K562 (cell line): Measurements from ENCODE around the gene HAUS1. TPM values are rescaled to one million over a fixed set of nuclear protein-coding genes. Genes with fewer than 3 reads are reported as not detected.

ENCODE experiments used
- ATAC-seq: fragments of 200-7000 bp; cut with Tn5 transposase; 3 replicates; pipeline ENCODE4 v1.9.1; 2020; ENCODE audit warnings: moderate library complexity
- BruUV-seq: library from RNA; stranded (reverse); fragments of 400-500 nt; replicated peaks from 2 replicates; lab custom pipeline; 2021; lab: Mats Ljungman, UMichigan
- CTCF ChIA-PET: fragments of 300-600 bp; formaldehyde crosslinking; extraction: SDS; loops from one replicate; lab custom pipeline; 2021; ENCODE audit warnings: low intra/inter-chr PET ratio; lab: Yijun Ruan, JAX
- POLR2A ChIA-PET: fragments of 300-600, 350-650 bp; sonication (Branson Sonifier 250); formaldehyde crosslinking; extraction: SDS; loops from one replicate; lab custom pipeline; 2021; ENCODE audit warnings: antibody characterized with exemption, inconsistent platforms; lab: Yijun Ruan, JAX
- DNase-seq, 4 experiments: peaks; one replicate each; pipeline versions ENCODE4 v3.0.0 to v3.0.0-alpha.2; 2011 to 2018; ENCODE audit warnings: low spot score in 3 of 4, mixed read lengths in 3 of 4; ENCODE audit errors: extremely low read depth in 1 of 4
- FAIRE-seq: peaks from 2 replicates; lab custom pipeline; 2011; peaks lifted over from hg19 to GRCh38; lab: Jason Lieb, UNC
- H2AFZ ChIP-seq: 2 replicates; pipeline ENCODE4 v1.6.0; 2011; ENCODE audit warnings: low read depth, low read length, control low read depth, inconsistent platforms
- H3K27ac ChIP-seq: fragments of 200-600 bp; 3 replicates; pipeline ENCODE4 v1.8.0; 2011; ENCODE audit warnings: low read depth, mild to moderate bottlenecking, control low read depth, inconsistent platforms, low read length, moderate library complexity, mixed read lengths; ENCODE audit errors: extremely low read depth
- H3K27me3 ChIP-seq, 2 experiments: fragments of 300-600 bp in 1 of 2; 2 replicates in 1 of 2; 3 replicates in 1 of 2; pipeline versions ENCODE4 v1.6.0 to v1.8.0; 2011; ENCODE audit warnings: inconsistent platforms in 2 of 2, low read length in 2 of 2, mild to moderate bottlenecking in 1 of 2, mixed read lengths in 1 of 2, moderate library complexity in 1 of 2; ENCODE audit not compliant: control insufficient read depth in 2 of 2, insufficient read depth in 2 of 2
- H3K36me3 ChIP-seq: fragments of 300-600 bp; 3 replicates; pipeline ENCODE4 v1.8.0; 2011; ENCODE audit warnings: mild to moderate bottlenecking, low read length, inconsistent platforms; ENCODE audit not compliant: control insufficient read depth, insufficient read depth
- H3K4me1 ChIP-seq, 2 experiments: fragments of 200-600 bp in 1 of 2; replicated peaks in 1 of 2; 2 replicates in 1 of 2; 3 replicates in 1 of 2; pipeline versions ENCODE4 v1.5.1 to v1.8.0; 2011; ENCODE audit warnings: inconsistent platforms in 2 of 2, low read length in 2 of 2, mild to moderate bottlenecking in 1 of 2, mixed read lengths in 1 of 2, moderate library complexity in 1 of 2; ENCODE audit not compliant: control insufficient read depth in 2 of 2, insufficient read depth in 2 of 2
- H3K4me2 ChIP-seq: 2 replicates; pipeline ENCODE4 v1.6.1; 2011; ENCODE audit warnings: low read length, control low read depth, inconsistent platforms, mixed read lengths; ENCODE audit not compliant: insufficient read depth
- H3K4me3 ChIP-seq: fragments of 200-600 bp; sonication (generic), shearing (Covaris generic); 2 replicates; pipeline ENCODE4 v1.5.1; 2016; ENCODE audit warnings: control low read depth, inconsistent platforms
- H3K79me2 ChIP-seq: fragments of 200-600 bp; 3 replicates; pipeline ENCODE4 v1.8.0; 2011; ENCODE audit warnings: low read length, inconsistent platforms; ENCODE audit not compliant: control insufficient read depth, insufficient read depth
- H3K9ac ChIP-seq, 2 experiments: 2 replicates each; pipeline versions ENCODE4 v1.6.0 to v1.6.1; 2011; ENCODE audit warnings: low read depth in 2 of 2, low read length in 2 of 2, control low read depth in 1 of 2, inconsistent platforms in 1 of 2, mild to moderate bottlenecking in 1 of 2, mixed read lengths in 1 of 2; ENCODE audit not compliant: insufficient read depth in 1 of 2
- H3K9me1 ChIP-seq: one replicate; pipeline ENCODE4 v1.6.0; 2011; ENCODE audit warnings: inconsistent platforms, mild to moderate bottlenecking, low read length, moderate library complexity; ENCODE audit not compliant: control insufficient read depth, insufficient read depth
- H3K9me3 ChIP-seq: replicated peaks from 2 replicates; pipeline ENCODE4 v1.5.1; 2011; ENCODE audit warnings: low read depth, low read length, inconsistent platforms; ENCODE audit not compliant: control insufficient read depth, insufficient read depth
- H4K20me1 ChIP-seq: replicated peaks from 2 replicates; pipeline ENCODE4 v1.6.1; 2011; ENCODE audit warnings: low read length, inconsistent platforms, mixed read lengths; ENCODE audit not compliant: control insufficient read depth, insufficient read depth
- BRD4 ChIP-seq: fragments of 200-600 bp; sonication (generic); IDR thresholded peaks from 2 replicates; pipeline ENCODE4 v1.6.1; 2017; ENCODE audit warnings: inconsistent platforms
- SMARCE1 ChIP-seq: fragments of 450-650 bp; IDR thresholded peaks from 2 replicates; pipeline ENCODE4 v1.7.1; 2016; ENCODE audit warnings: mild to moderate bottlenecking
- WGBS: fragments of 100-300 bp; shearing (Covaris generic); methylation state at CpG from one replicate; pipeline ENCODE4 v1.1.6; 2016; ENCODE audit warnings: low coverage, mixed read lengths; ENCODE audit not compliant: insufficient coverage; ENCODE audit errors: missing lambda C conversion rate; 5-methylcytosine and 5-hydroxymethylcytosine counted together
- in situ Hi-C: fragments of 300-500 bp; cut with MboI; formaldehyde crosslinking; loops from 4 replicates; pipeline ENCODE4 v1.15.0; 2018; ENCODE audit warnings: inconsistent platforms, mixed read lengths
- intact Hi-C: fragments of 100-400 bp; cut with micrococcal nuclease; formaldehyde crosslinking; loops from 2 replicates; pipeline ENCODE4 v1.14.2; 2022
- polyA plus RNA-seq, 8 experiments: library from polyadenylated mRNA; depleted of rRNA in 4 of 8; stranded (reverse) in 5 of 8; unstranded in 3 of 8; fragments of >200 nt; fragmentation: Nextera tagmentation in 2 of 8; fragmentation: Illumina TruSeq in 1 of 8; extraction: Ambion mirVana in 2 of 8; extraction: Trizol in 1 of 8; gene quantifications; 2 replicates each; pipeline versions ENCODE4 v1.2.1 to v1.2.3, GENCODE V29; 2011 to 2014; ENCODE audit warnings: inconsistent platforms in 1 of 8, missing spikeins in 1 of 8
- total RNA-seq, 7 experiments: library from RNA; depleted of rRNA in 6 of 7; stranded (reverse); fragments of >200 nt in 6 of 7; fragmentation: Illumina TruSeq in 2 of 7; extraction: Trizol in 2 of 7; gene quantifications; 2 replicates each; pipeline versions ENCODE4 v1.2.1 to v1.2.3, GENCODE V29; 2011 to 2021; ENCODE audit warnings: low replicate concordance in 1 of 7
- TF ChIP-seq, protein P1 (sequence below): sonication (generic); formaldehyde crosslinking; IDR thresholded peaks from 2 replicates; pipeline ENCODE4 v1.5.0; 2020; ENCODE audit warnings: missing genetic modification reagents
- TF ChIP-seq, protein P2 (sequence below): fragments of 200-400 bp; formaldehyde crosslinking; IDR thresholded peaks from 2 replicates; pipeline ENCODE4 v1.6.1; 2017; ENCODE audit warnings: mild to moderate bottlenecking, low read depth, low read length, moderate library complexity
- TF ChIP-seq, protein P3 (sequence below): sonication (generic); formaldehyde crosslinking; IDR thresholded peaks from 2 replicates; pipeline ENCODE4 v1.9.0; 2022; ENCODE audit warnings: mild to moderate bottlenecking, missing genetic modification reagents

The HAUS1 gene
- total and polyA plus RNA-seq, 9 of the 15 experiments (the other 6 are each of a cell fraction or from before 2014, with no cell fraction given): 45.6 to 135 (median 76.3) TPM

DNA sequence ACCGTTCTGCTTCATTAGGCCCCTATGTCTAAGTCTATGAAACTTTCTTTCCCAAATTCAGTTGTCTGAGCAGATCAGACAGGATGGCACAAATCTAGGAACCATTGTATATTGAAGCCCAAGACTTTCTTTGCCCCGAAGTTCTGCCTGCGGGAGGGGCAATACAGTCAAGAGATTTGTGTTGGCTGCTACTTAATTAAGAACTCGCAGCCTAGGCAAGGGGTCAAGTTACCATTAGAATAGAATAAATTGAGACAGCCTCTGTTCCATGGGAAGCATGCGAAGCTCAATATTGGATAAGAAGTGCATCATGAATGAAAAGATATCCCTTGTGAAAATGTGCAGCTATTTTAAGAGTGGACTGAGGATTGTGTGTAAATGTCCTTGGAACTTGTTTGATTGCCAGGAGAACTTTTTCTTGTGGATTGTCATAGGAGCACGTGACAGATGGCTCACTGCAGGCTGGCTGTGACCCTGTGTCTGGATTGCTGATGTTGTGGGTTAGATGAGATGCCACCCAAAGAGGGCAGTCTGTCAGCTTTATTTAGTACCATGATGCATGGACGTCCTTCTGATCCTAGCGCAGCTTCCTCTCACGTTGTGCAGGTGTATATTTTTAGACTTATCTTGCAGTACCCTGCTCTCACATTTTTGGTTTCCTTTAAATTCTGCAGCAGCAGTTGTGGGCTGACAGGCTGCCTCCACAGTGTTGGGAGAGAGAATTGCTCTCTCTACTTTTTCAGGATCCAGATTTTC lies 30.9 kb downstream of the HAUS1 start:
- H3K9ac ChIP-seq: no peak overlapping the region
- no peaks in the 10 kb centered on the region for H3K27me3 ChIP-seq
- CTCF ChIA-PET: no interaction called here
- intact Hi-C loops (no loop called here), in situ Hi-C loops (no loop called here)
- POLR2A ChIA-PET: interaction anchor here (0.7 kb wide), 1 partner anchor 23 kb away, joined by 3 read pairs; no protein-coding TSS in a partner anchor
- no TSS peak for BruUV-seq
- H3K79me2 ChIP-seq: no peaks in the 10 kb centered on the region
- WGBS: 26% methylated on average over 9 of the region's 9 CpGs
- H3K36me3 ChIP-seq: peaks cover under 1% of the 10 kb centered on the region; the same call in 1 of the 3 replicates
- H3K4me2 ChIP-seq: no peak overlapping the region
- ATAC-seq (no peak; the same call in 2 of the 3 replicates), DNase-seq (no peak), FAIRE-seq (no peak)
- H3K9me1 ChIP-seq: no peaks in the 10 kb centered on the region
- TF ChIP-seq, protein P1, sequence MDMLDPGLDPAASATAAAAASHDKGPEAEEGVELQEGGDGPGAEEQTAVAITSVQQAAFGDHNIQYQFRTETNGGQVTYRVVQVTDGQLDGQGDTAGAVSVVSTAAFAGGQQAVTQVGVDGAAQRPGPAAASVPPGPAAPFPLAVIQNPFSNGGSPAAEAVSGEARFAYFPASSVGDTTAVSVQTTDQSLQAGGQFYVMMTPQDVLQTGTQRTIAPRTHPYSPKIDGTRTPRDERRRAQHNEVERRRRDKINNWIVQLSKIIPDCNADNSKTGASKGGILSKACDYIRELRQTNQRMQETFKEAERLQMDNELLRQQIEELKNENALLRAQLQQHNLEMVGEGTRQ: 0 out of 2 replicates have a peak, but pooled peaks have one; percentile 22
- TF ChIP-seq SMARCE1: no peak
- TF ChIP-seq, protein P2, sequence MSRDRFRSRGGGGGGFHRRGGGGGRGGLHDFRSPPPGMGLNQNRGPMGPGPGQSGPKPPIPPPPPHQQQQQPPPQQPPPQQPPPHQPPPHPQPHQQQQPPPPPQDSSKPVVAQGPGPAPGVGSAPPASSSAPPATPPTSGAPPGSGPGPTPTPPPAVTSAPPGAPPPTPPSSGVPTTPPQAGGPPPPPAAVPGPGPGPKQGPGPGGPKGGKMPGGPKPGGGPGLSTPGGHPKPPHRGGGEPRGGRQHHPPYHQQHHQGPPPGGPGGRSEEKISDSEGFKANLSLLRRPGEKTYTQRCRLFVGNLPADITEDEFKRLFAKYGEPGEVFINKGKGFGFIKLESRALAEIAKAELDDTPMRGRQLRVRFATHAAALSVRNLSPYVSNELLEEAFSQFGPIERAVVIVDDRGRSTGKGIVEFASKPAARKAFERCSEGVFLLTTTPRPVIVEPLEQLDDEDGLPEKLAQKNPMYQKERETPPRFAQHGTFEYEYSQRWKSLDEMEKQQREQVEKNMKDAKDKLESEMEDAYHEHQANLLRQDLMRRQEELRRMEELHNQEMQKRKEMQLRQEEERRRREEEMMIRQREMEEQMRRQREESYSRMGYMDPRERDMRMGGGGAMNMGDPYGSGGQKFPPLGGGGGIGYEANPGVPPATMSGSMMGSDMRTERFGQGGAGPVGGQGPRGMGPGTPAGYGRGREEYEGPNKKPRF: no peak
- TF ChIP-seq BRD4: no peak
- TF ChIP-seq, protein P3, sequence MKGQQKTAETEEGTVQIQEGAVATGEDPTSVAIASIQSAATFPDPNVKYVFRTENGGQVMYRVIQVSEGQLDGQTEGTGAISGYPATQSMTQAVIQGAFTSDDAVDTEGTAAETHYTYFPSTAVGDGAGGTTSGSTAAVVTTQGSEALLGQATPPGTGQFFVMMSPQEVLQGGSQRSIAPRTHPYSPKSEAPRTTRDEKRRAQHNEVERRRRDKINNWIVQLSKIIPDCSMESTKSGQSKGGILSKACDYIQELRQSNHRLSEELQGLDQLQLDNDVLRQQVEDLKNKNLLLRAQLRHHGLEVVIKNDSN (CRISPR knock-in tag): peak; percentile 51
- H3K27ac ChIP-seq: no peak overlapping the region
- no peaks in the 10 kb centered on the region for H3K9me3 ChIP-seq
- H3K4me3 ChIP-seq: no peak overlapping the region
- no peaks in the 10 kb centered on the region; a peak in 1 of 5 replicates for H3K4me1 ChIP-seq
- no peak overlapping the region for H2AFZ ChIP-seq
- H4K20me1 ChIP-seq: no peaks in the 10 kb centered on the region
